Trophoblast cell (in vitro differentiated cells and primary cell): Measurements from ENCODE around the gene FOXK1.

Experiments
- DNase-seq, 2 donors: peaks; one replicate each; pipeline ENCODE4 v3.0.0-alpha.2; 2016
- H2AFZ ChIP-seq: 2 replicates; pipeline ENCODE4 v1.6.1; 2013; ENCODE audit warnings: low read length, moderate library complexity, mild to moderate bottlenecking; ENCODE audit not compliant: insufficient read depth, poor library complexity
- H2AK5ac ChIP-seq: 2 replicates; pipeline ENCODE4 v1.6.1; 2013; ENCODE audit warnings: mild to moderate bottlenecking, low read length
- H2BK120ac ChIP-seq: 2 replicates; pipeline ENCODE4 v1.6.1; 2013; ENCODE audit warnings: low read length, mild to moderate bottlenecking, moderate library complexity; ENCODE audit not compliant: insufficient read depth, poor library complexity
- H2BK12ac ChIP-seq: 2 replicates; pipeline ENCODE4 v1.6.1; 2013; ENCODE audit warnings: mild to moderate bottlenecking, low read length, moderate library complexity
- H2BK5ac ChIP-seq: 2 replicates; pipeline ENCODE4 v1.6.1; 2013; ENCODE audit warnings: low read length, low read depth, moderate library complexity, mild to moderate bottlenecking; ENCODE audit not compliant: poor library complexity
- H3K14ac ChIP-seq: 2 replicates; pipeline ENCODE4 v1.6.1; 2013; ENCODE audit warnings: mild to moderate bottlenecking, low read length
- H3K18ac ChIP-seq: 2 replicates; pipeline ENCODE4 v1.6.1; 2013; ENCODE audit warnings: mild to moderate bottlenecking, low read length
- H3K23ac ChIP-seq: 2 replicates; pipeline ENCODE4 v1.6.1; 2013; ENCODE audit warnings: low read length
- H3K27ac ChIP-seq: 2 replicates; pipeline ENCODE4 v1.5.1; 2013; ENCODE audit warnings: low read depth, mild to moderate bottlenecking, inconsistent platforms, low read length, moderate library complexity
- H3K27me3 ChIP-seq: 2 replicates; pipeline ENCODE4 v1.6.1; 2013; ENCODE audit warnings: inconsistent platforms, mild to moderate bottlenecking, low read length, moderate library complexity; ENCODE audit not compliant: insufficient read depth
- H3K36me3 ChIP-seq, 2 experiments: 1 replicate in 1 of 2; 2 replicates in 1 of 2; pipeline ENCODE4 v1.6.1; 2013; ENCODE audit warnings: low read length in 2 of 2, mild to moderate bottlenecking in 2 of 2, moderate library complexity in 1 of 2; ENCODE audit not compliant: insufficient read depth in 2 of 2, control insufficient read depth in 1 of 2
- H3K4ac ChIP-seq: 2 replicates; pipeline ENCODE4 v1.6.1; 2013; ENCODE audit warnings: low read depth, mild to moderate bottlenecking, low read length, moderate library complexity
- H3K4me1 ChIP-seq, 2 experiments: 1 replicate in 1 of 2; 2 replicates in 1 of 2; pipeline ENCODE4 v1.6.1; 2013; ENCODE audit warnings: low read length in 2 of 2, mild to moderate bottlenecking in 2 of 2, moderate library complexity in 1 of 2; ENCODE audit not compliant: insufficient read depth in 2 of 2, control insufficient read depth in 1 of 2
- H3K4me2 ChIP-seq: 2 replicates; pipeline ENCODE4 v1.6.1; 2013; ENCODE audit warnings: inconsistent platforms, mild to moderate bottlenecking, low read length, moderate library complexity
- H3K4me3 ChIP-seq: 2 replicates; pipeline ENCODE4 v1.5.1; 2013; ENCODE audit warnings: mild to moderate bottlenecking, low read depth, low read length, inconsistent platforms
- H3K79me1 ChIP-seq: one replicate; pipeline ENCODE4 v1.6.1; 2013; ENCODE audit warnings: low read length
- H3K79me2 ChIP-seq: 2 replicates; pipeline ENCODE4 v1.6.1; 2013; ENCODE audit warnings: low read length, mild to moderate bottlenecking; ENCODE audit not compliant: control insufficient read depth, insufficient read depth, poor library complexity
- H3K9ac ChIP-seq: 2 replicates; pipeline ENCODE4 v1.6.1; 2013; ENCODE audit warnings: mild to moderate bottlenecking, low read length
- H3K9me3 ChIP-seq: 2 replicates; pipeline ENCODE4 v1.6.1; 2013; ENCODE audit warnings: low read depth, mild to moderate bottlenecking, control low read depth, inconsistent platforms, low read length; ENCODE audit not compliant: insufficient read depth
- H4K12ac ChIP-seq: 2 replicates; pipeline ENCODE4 v1.6.1; 2013; ENCODE audit warnings: low read depth, mild to moderate bottlenecking, low read length, moderate library complexity
- H4K8ac ChIP-seq: 2 replicates; pipeline ENCODE4 v1.6.1; 2013; ENCODE audit warnings: low read depth, mild to moderate bottlenecking, low read length, moderate library complexity
- H4K91ac ChIP-seq: one replicate; pipeline ENCODE4 v1.6.1; 2013; ENCODE audit warnings: low read depth, mild to moderate bottlenecking, low read length, moderate library complexity
- WGBS: extraction: QIAGEN DNeasy Blood & Tissue Kit; methylation state at CpG from one replicate; pipeline ENCODE4 v1.1.7; 2013; ENCODE audit warnings: missing lambda C conversion rate; ENCODE audit not compliant: insufficient read length, insufficient coverage; ENCODE audit errors: extremely low coverage; 5-methylcytosine and 5-hydroxymethylcytosine counted together

Gene FOXK1

DNA sequence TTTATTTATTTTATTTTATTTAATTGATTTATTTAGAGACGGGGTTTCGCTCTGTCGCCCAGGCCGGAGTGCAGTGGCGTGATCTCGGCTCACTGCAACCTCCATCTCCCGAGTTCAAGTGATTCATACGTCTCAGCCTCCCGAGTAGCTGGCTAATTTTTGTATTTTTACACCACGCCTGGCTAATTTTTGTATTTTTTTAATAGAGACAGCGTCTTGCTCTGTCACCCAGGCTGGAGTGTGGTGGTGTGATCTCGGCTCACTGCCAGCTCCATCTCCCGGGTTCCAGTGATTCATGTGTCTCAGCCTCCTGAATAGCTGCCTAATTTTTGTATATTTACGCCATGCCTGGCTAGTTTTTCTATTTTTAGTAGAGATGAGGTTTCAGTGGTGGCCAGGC, 127.6 kb downstream of the FOXK1 start:
- Histone ChIP-seq H2BK12ac (no peak overlapping the region), H3K4ac (no peak overlapping the region), H3K27me3 (peaks cover 3% of the 10 kb centered on the region), H4K91ac (no peak overlapping the region), H3K27ac (no peak overlapping the region), H2BK120ac (no peak overlapping the region), H4K8ac (no peak overlapping the region), H3K4me1 (peaks cover 0 to 4% of the 10 kb centered on the region in 2 experiments), H2AFZ (no peak overlapping the region), H3K79me2 (no peaks in the 10 kb centered on the region), H3K23ac (no peak overlapping the region), H3K9me3 (no peaks in the 10 kb centered on the region), H3K14ac (no peak overlapping the region), H2BK5ac (no peak overlapping the region), H3K4me2 (no peak overlapping the region), H3K36me3 (no peaks in the 10 kb centered on the region), H4K12ac (no peak overlapping the region), H3K79me1 (no peaks in the 10 kb centered on the region), H2AK5ac (no peak overlapping the region), H3K4me3 (no peak overlapping the region), H3K18ac (no peak overlapping the region), H3K9ac (no peak overlapping the region)
- WGBS: no CpG with 5 or more reads among the region's 14 CpGs
- DNase-seq: no peak

DNA sequence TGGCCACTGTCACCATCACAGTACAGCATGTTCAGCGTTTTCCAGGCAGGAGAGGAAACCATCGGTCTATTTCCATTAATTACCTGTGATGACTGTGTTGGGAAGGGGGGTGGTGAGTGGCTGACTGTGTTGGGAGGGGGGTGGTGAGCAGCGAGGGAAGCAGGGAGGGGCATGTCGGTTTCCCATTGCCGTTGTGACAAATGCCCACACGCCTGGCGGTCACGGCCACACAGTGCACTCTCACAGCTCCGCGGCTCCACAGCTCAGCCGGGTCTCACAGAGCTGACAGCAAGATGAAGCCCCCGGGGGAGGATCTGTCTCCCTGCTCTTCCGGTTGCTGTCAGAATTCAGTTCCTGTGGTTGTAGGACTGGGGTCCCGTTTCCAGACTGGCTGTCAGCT, 132.3 kb downstream of the FOXK1 start:
- Histone ChIP-seq H2AK5ac (no peak overlapping the region), H4K12ac (no peak overlapping the region), H2BK5ac (no peak overlapping the region), H3K79me1 (no peaks in the 10 kb centered on the region), H2AFZ (no peak overlapping the region), H3K23ac (no peak overlapping the region), H4K8ac (no peak overlapping the region), H3K27ac (no peak overlapping the region), H3K79me2 (no peaks in the 10 kb centered on the region), H3K36me3 (no peaks in the 10 kb centered on the region), H3K4ac (no peak overlapping the region), H4K91ac (no peak overlapping the region), H2BK12ac (no peak overlapping the region), H3K18ac (no peak overlapping the region), H2BK120ac (no peak overlapping the region), H3K27me3 (no peaks in the 10 kb centered on the region), H3K14ac (no peak overlapping the region), H3K4me1 (no peaks in the 10 kb centered on the region), H3K9ac (no peak overlapping the region), H3K4me2 (no peak overlapping the region), H3K9me3 (peaks cover 2% of the 10 kb centered on the region), H3K4me3 (no peak overlapping the region)
- no CpG with 5 or more reads among the region's 14 CpGs for WGBS
- no peak for DNase-seq

DNA sequence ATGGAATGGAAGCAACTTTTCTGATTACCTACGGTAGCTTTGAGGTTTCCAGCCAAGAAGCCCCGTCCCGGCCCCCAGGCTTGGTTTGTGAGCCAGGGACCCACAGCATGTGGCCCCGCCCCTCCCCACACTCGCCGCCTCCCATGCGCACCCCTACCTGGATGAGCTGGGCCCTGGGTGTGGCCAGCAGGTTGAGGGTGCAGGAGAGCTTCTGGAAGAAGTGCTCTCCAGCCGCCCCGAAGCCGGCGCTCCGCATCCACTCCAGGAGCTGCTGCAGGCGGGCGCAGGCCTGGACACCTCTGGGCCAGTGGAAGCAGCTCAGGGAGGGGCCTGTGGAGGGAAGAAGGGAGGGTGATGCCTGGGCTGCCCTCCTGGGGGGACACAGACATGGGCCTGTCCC, 133.0 kb downstream of the FOXK1 start:
- Histone ChIP-seq H2BK5ac (no peak overlapping the region), H4K8ac (no peak overlapping the region), H3K27me3 (no peaks in the 10 kb centered on the region), H3K18ac (no peak overlapping the region), H3K79me2 (no peaks in the 10 kb centered on the region), H3K4me2 (no peak overlapping the region), H3K27ac (no peak overlapping the region), H4K12ac (no peak overlapping the region), H3K23ac (no peak overlapping the region), H3K14ac (no peak overlapping the region), H2AK5ac (no peak overlapping the region), H4K91ac (no peak overlapping the region), H2BK12ac (no peak overlapping the region), H3K9me3 (peaks cover 2% of the 10 kb centered on the region), H2AFZ (no peak overlapping the region), H2BK120ac (no peak overlapping the region), H3K4ac (no peak overlapping the region), H3K79me1 (no peaks in the 10 kb centered on the region), H3K9ac (no peak overlapping the region), H3K4me1 (no peaks in the 10 kb centered on the region), H3K4me3 (no peak overlapping the region), H3K36me3 (no peaks in the 10 kb centered on the region)
- no CpG with 5 or more reads among the region's 14 CpGs for WGBS
- no peak for DNase-seq

DNA sequence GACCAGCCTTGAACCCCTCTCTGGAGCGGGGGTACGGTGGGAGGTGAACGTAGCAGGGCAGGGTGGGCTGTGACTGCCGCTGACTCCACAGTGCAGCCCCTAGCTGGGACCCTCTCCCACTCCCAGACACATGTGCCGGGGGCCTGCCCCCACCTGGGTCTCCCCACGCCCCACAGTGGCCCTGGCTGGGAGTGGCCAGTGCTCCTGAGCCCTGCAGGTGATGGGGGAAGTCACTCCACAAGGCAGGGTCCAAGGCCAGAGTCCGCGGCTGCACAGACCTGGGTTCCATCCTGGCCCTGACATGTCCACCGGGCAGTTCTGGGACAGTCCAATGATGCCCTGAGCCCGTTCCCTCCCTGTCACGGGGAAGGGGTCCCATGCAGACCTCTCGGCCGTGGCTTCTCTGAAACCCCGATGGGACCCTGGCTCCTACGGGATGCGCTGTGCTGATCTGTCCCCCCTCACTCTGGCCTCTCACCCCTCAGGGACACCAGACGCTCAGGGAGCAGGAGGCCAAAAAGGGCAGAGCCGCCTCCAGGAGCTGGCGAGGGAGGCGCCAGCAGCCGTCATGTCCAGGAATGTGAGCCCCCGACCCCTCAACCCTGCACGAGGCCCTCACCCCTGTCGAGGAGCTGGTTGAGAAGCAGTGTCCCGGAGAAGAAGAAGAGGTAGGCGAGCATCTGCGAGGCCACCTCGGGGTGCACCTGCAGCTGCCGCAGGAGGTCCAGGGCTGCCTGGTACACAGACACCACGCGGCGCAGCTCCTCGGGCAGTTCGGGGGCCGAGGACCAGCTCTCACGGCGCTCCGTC, 133.7 kb downstream of the FOXK1 start:
- H3K27me3 ChIP-seq: no peaks in the 10 kb centered on the region
- H3K23ac ChIP-seq: no peak overlapping the region
- H3K14ac ChIP-seq: no peak overlapping the region
- no peak overlapping the region for H3K4me2 ChIP-seq
- H3K4me1 ChIP-seq: no peaks in the 10 kb centered on the region
- no peak overlapping the region for H2AFZ ChIP-seq
- no peak overlapping the region for H2AK5ac ChIP-seq
- WGBS: no CpG with 5 or more reads among the region's 38 CpGs
- no peak overlapping the region for H4K8ac ChIP-seq
- H3K27ac ChIP-seq: no peak overlapping the region
- no peak overlapping the region for H2BK12ac ChIP-seq
- H3K9me3 ChIP-seq: peaks cover 2% of the 10 kb centered on the region
- no peak overlapping the region for H4K91ac ChIP-seq
- no peak for DNase-seq
- no peak overlapping the region for H3K9ac ChIP-seq
- H3K79me1 ChIP-seq: no peaks in the 10 kb centered on the region
- H4K12ac ChIP-seq: no peak overlapping the region
- no peaks in the 10 kb centered on the region for H3K36me3 ChIP-seq
- H2BK5ac ChIP-seq: no peak overlapping the region
- H3K4ac ChIP-seq: no peak overlapping the region
- H2BK120ac ChIP-seq: no peak overlapping the region
- H3K18ac ChIP-seq: no peak overlapping the region
- H3K79me2 ChIP-seq: no peaks in the 10 kb centered on the region
- no peak overlapping the region for H3K4me3 ChIP-seq
